ENCODE measurements around the gene PSEN2.

Gene PSEN2

GRCh38 chr1:226873771-226874578, 3.6 kb downstream of the PSEN2 start:
- Histone ChIP-seq H3K27ac (no peak overlapping the region), H3K9me3 (ENCODE audit: severe bottlenecking) (no peaks in the 10 kb centered on the region), H3K27me3 (ENCODE audit: insufficient read depth, low read depth, severe bottlenecking) (no peaks in the 10 kb centered on the region), H3K36me3 (no peaks in the 10 kb centered on the region), H3K4me3 (ENCODE audit: low read depth, low read length) (no peak overlapping the region)
- no peak for DNase-seq
- TF ChIP-seq, protein P1, sequence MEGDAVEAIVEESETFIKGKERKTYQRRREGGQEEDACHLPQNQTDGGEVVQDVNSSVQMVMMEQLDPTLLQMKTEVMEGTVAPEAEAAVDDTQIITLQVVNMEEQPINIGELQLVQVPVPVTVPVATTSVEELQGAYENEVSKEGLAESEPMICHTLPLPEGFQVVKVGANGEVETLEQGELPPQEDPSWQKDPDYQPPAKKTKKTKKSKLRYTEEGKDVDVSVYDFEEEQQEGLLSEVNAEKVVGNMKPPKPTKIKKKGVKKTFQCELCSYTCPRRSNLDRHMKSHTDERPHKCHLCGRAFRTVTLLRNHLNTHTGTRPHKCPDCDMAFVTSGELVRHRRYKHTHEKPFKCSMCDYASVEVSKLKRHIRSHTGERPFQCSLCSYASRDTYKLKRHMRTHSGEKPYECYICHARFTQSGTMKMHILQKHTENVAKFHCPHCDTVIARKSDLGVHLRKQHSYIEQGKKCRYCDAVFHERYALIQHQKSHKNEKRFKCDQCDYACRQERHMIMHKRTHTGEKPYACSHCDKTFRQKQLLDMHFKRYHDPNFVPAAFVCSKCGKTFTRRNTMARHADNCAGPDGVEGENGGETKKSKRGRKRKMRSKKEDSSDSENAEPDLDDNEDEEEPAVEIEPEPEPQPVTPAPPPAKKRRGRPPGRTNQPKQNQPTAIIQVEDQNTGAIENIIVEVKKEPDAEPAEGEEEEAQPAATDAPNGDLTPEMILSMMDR (IDR thresholded peaks at IDR 0.05; ENCODE audit: low read depth, low read length) = no peak

DNA sequence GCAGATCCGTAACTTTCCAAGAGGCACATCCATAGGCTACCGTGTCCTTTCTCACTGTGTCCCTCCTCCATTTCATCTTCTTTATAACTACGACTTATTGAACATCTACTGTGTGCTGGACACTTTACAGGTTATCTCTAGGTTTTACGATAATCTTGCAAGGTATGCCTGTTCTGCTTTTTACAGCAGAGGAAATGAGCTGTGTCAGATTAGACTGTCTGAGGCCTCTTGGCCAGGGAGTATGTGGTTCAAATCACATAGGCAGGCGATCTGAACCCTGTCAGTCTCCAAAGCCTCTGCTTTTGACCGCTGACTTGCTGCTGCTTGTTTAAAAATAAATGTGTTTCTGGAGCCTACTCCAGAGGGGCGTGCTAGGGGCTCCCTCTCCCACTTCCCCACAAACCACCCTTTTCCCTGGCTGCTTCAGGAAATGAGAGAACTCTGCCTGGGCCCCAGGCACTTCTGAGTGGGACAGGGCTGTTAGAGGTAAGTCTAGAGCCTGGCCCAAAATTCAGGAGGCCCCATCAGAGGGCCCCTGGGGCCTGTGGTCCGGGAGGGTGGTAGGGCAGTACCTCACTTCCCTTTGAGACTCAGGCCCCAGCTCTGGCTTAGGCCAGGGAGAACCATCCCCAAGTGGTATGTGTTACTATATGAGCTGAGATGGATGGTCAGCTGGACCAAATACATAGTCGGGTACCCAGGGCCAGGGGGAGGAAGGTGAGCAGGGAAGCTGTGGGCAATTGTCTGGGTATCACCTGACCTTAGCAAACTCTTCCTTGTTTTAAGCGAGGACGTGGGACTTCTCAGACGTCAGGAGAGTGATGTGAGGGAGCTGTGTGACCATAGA, 4.4 kb downstream of the PSEN2 start:
- Histone ChIP-seq H3K27me3 (ENCODE audit: insufficient read depth, low read depth, severe bottlenecking) (no peaks in the 10 kb centered on the region), H3K4me3 (ENCODE audit: low read depth, low read length) (no peak overlapping the region), H3K27ac (no peak overlapping the region), H3K9me3 (ENCODE audit: severe bottlenecking) (no peaks in the 10 kb centered on the region), H3K36me3 (no peaks in the 10 kb centered on the region)
- TF ChIP-seq, protein P1 (IDR thresholded peaks at IDR 0.05; ENCODE audit: low read depth, low read length) = no peak
- DNase-seq = no peak

- DNase-seq = peak; percentile 31
- Histone ChIP-seq H3K27me3 (ENCODE audit: insufficient read depth, low read depth, severe bottlenecking) (no peaks in the 10 kb centered on the region), H3K9me3 (ENCODE audit: severe bottlenecking) (no peaks in the 10 kb centered on the region), H3K36me3 (no peaks in the 10 kb centered on the region), H3K27ac (no peak overlapping the region), H3K4me3 (ENCODE audit: low read depth, low read length) (no peak overlapping the region)
- TF ChIP-seq, protein P1 (IDR thresholded peaks at IDR 0.05; ENCODE audit: low read depth, low read length) = no peak
Measured at GRCh38 chr1:226875641-226876295, 5.4 kb downstream of the PSEN2 start.

DNA sequence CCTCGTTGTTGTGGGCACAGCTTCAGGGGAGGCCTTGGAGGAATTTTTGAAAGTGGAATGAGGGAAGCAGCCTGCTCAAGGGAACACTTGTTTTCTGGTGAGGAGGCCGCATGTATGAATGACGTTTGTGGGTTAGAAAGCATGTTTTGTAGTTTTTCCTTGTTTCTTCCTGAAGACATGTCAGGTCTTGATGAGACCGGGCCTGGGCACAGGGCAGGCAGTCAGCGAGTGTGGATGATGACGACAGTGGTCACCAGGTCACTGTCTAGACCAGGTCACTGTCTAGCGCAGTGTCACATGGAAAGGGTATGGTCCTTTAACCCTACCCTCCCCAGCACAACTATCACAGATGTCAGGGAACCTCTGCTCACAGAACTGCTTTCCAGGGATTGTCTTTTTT, 7.3 kb downstream of the PSEN2 start:
- Histone ChIP-seq H3K36me3 (no peaks in the 10 kb centered on the region), H3K4me3 (ENCODE audit: low read depth, low read length) (no peak overlapping the region), H3K27ac (no peak overlapping the region), H3K27me3 (ENCODE audit: insufficient read depth, low read depth, severe bottlenecking) (no peaks in the 10 kb centered on the region), H3K9me3 (ENCODE audit: severe bottlenecking) (no peaks in the 10 kb centered on the region)
- DNase-seq = no peak
- TF ChIP-seq, protein P1 (IDR thresholded peaks at IDR 0.05; ENCODE audit: low read depth, low read length) = no peak

DNA sequence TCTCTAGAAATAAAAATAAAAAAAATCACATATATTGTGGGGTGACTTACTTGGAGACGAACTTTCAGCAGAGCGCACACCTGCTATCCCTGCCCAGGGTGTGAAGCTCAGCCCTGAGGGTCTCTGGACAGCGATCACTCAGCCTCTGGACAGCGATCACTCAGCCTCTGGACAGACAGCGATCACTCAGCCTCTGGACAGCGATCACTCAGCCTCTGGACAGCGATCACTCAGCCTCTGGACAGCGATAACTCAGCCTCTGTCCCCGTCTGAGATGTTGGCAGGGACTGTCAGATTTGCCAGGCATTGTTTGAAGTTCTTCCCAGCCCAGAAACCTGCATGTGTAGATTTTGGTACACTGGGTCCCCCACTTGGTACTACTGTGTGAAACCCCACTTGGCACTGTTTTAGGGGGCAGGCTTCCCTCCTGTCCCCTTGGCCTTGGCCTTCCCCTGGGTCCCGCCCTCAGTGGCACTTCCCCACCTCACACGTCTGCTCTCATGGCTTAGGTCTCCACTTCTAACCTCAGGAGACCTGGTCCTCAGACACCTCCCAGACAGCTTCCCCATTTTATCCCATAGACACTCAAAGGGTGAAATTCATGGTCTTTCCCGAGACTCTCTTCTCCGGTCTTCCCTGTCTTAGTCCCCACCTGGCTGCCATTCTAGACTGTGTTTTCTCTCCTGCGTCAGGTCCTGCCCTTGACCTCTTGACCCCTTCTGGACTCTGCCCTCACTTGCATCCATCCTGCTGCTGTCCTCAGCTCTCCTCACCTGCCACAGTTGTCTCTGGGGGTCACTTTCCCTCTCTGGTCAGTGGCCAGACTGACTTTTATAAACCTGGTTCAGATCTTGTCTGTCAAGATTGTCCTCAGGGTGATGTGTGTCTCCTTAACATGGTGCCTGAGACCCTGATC, 10.2 kb downstream of the PSEN2 start:
- no peak for DNase-seq
- H3K27me3 ChIP-seq (ENCODE audit: insufficient read depth, low read depth, severe bottlenecking) = no peaks in the 10 kb centered on the region
- no peak overlapping the region for H3K4me3 ChIP-seq (ENCODE audit: low read depth, low read length)
- TF ChIP-seq, protein P1 (IDR thresholded peaks at IDR 0.05; ENCODE audit: low read depth, low read length) = no peak
- no peak overlapping the region for H3K27ac ChIP-seq
- no peaks in the 10 kb centered on the region for H3K36me3 ChIP-seq
- no peaks in the 10 kb centered on the region for H3K9me3 ChIP-seq (ENCODE audit: severe bottlenecking)
